GM10847 (cell line): ENCODE results near the gene PARL.

ENCODE experiments used
- POLR2A ChIP-seq: IDR thresholded peaks from 2 replicates; pipeline ENCODE4 v1.6.1; 2011; ENCODE audit not compliant: insufficient read length; ENCODE audit errors: extremely low read depth

Gene PARL

DNA sequence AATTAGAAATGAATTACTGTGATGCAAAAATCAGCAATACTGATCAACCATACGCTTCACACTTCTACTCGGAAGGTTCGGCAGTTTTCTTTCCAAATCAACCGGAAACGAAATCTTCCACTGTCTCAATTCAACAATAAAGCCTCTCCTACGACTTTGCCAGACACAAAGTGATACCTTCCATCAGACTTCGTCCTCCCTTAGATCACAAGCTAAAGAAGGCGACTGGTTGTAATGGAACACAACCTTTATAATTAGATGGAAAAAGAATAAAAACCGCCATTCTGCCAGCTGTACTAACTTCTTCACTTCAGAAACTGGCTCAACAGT, 618 bp downstream of the PARL start:
- no peak for TF ChIP-seq POLR2A

DNA sequence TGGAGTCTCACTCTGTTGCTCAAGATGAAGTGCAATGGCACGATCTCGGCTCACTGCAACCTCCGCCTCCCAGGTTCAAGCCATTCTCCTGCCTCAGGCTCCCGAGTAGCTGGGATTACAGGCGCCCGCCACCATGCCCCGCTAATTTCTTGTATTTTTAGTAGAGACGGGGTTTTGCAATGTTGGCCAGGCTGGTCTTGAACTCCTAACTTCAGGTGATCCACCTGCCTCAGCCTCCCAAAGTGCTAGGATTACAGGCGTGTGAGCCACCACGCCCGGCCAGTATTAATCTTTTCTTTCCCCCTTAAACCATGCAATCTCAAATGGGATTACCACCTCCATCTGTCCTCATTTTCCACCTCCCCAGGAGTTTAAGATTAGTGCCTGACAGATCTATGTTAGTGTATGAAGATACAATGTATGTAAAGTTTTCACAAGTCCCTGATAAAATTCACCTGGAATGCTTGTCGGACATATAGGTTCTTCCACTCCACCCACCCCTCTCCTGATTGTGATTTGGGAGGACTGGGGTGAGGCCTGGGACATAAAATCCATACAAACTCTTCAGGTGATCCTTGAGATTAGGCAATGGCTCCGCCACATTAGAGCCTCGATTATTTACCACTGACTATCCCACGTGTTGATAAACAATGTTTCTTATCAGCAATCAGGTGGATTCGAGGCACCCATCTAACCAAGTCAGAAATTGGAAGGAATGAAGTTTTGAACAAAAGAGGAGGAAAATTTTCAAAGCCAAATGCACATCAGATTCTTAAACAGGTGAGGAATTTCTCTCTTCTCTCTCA, 1.2 kb downstream of the PARL start:
- no peak for TF ChIP-seq POLR2A

DNA sequence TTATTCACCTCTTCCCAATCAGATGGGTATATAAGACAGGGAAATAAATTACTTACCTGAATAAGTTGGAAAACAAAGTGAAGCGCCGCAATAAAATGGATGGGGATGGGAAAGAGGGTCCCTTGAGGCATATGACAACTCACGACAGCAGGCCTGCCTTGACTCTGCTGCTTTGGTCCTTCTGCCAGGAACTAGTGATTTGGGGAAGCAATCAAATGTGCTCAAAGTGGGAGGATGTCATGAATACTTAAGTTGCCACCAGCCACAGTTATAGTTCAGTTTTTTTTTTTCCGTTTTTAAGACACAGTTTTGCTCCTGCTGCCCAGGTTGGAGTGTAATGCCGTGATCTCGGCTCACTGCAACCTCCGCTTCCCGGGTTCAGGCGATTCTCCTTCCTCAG, 4.6 kb downstream of the PARL start:
- no peak for TF ChIP-seq POLR2A

DNA sequence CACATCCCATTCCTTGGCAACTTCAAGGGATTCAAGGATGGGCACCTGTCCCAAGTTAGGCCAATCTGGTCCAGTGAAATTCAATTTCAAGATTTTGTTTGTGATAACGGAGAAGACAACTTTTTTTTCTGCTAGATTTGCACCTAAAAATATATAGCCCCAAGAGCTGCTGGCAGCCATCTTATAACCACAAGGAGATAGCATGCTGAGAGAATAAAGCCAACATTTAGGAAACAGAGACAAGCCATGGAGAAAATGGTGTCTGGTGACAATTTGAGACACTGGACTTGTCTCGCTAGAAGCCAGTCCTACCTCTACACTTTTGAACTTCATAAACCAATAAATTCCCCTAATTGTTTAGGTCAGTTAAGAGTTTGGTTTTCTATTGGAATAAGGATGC, 5.4 kb downstream of the PARL start:
- TF ChIP-seq POLR2A: no peak

DNA sequence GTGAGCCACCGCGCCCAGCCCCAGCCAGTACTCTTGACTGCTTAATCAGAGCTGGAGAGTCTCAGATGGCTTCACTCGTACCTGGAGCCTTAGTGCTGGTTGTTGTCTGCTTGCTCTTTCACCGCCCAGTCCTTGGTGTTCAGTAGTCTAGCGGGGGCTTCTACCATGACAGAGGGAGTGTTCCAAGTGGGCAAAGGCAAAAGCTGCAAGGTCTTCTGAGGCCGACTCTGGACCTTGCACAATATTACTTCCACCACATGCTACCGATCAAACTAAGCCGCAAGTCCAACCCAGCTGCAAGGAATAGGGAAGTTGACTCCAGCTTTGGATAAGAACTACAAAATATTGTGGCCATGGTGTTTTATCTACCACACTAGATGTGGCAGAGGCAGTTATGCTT, 6.6 kb downstream of the PARL start:
- no peak for TF ChIP-seq POLR2A

DNA sequence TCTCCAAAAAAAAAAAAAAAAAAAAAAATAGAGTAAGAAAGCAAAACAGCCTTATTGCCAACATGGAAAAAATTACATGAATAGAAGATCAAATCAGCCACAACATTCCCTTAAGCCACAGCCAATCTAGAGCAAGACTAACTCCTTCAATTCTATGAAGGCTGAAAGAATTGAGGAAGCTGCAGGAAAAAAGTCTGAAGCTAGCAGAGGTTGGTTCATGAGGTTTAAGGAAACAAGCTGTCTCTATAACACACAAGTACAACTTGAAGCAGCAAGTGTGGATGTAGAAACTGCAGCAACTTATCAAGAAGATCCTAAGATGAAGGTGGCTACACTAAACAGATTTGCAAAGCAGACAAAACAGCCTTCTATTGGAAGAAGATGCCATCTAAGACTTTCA, 9.3 kb downstream of the PARL start:
- TF ChIP-seq POLR2A: no peak

DNA sequence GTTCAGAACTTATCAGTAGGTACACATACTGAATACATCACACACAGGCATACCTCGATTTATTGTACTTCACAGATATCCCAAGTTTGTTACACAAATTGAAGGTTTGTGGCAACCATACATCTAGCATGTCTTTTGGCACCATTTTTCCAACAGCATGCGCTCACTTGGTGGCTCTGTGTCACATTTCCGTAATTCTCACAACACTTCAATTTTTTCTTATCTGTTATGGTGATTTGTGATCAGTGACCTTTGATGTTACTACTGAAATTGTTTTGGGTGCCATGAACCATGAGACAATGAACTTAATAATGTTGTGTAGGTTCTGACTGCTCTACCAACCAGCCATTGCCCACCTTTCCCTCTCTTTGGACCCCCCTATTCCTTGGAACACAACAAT, 10.8 kb downstream of the PARL start:
- TF ChIP-seq POLR2A: no peak

DNA sequence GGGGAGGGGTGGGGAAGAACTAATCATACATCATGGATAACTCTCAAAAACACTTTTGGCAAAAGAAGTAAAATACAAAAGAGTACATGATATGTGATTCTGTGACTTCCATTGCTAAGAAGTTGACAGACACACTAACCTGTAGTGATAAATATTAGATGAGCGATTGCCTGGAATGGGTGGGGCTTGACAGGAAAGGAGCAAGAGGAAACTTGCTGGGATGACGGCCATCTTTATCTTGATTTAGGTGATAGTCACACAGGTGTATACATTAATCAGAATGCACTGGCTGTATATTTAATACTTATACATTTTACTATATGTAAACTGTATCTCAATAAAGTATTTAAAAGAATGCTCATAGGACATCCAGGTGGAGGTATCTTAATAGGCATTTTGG, 13.1 kb downstream of the PARL start:
- TF ChIP-seq POLR2A: no peak

DNA sequence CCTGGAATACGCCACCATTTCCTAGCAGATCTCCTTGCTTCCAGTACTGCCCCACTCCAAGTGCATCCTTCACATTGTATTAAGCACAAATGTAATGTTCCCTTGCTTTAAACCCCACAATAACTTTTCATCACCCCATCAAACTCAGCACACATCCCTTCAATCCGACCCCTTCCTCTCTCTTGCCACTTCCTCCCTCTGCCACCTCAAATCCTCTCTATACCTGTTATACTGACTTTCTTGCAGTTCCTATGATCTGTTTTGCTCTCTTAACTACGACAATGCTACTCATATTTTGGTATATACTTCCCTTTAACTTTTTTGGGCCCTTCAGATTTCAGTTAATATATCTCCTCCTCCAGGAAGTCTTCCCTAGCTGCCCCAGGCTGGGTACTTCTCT, 14.1 kb downstream of the PARL start:
- TF ChIP-seq POLR2A: no peak

DNA sequence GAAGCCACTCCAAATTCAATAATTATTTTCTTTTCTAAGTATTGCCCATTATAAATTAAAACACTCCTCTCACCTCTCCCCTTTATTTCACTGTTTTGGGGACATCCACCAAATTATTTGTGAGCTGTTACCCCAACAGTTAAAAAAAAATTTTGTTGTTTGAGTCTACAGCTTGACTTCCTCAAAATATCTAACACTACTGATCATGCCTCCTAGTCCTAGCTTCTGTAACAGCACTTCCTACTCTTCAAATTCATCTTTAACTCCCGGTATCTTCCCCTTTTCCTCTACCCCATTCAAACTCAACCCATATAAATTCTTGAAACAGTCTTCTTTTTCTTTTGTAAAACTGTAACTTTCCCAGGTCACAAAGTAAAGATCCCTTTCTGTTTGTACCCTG, 15.9 kb downstream of the PARL start:
- no peak for TF ChIP-seq POLR2A

DNA sequence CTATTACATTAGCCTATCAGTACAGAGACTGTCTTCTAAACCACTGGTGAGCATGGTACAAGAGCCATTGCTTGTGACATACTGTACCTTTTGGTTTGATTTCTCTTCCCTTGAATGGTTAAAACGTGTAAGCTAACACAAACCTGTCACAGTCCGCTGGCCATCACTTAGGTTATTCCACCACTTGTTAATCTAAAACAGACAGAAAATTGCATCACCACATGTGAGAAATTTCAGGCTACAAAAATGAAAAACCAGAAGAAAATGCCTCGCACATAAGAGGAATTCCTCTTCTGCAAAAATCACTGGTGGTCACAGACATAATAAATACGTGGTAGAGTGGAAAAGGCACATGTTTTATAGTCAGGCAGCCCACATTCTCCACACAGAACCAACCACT, 22.1 kb downstream of the PARL start:
- TF ChIP-seq POLR2A: no peak

DNA sequence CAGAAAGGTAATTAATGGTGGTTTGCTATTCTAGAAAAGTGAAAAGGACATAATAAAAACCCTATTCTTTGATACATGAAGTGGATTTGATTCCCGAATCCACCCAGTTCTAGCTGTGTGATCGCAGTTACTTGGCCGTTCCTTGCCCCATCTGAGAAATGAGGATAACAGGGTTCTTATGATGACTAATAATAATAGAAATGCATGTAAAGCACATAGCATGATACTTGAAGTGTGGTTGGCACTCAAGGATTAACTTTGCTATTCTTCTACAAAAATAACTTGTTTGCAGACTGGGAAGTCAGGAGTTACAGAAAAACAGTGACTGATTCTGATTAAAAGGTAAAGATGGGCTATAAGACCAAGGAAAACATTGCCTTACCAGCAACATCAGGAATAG, 26.8 kb downstream of the PARL start:
- TF ChIP-seq POLR2A: no peak

DNA sequence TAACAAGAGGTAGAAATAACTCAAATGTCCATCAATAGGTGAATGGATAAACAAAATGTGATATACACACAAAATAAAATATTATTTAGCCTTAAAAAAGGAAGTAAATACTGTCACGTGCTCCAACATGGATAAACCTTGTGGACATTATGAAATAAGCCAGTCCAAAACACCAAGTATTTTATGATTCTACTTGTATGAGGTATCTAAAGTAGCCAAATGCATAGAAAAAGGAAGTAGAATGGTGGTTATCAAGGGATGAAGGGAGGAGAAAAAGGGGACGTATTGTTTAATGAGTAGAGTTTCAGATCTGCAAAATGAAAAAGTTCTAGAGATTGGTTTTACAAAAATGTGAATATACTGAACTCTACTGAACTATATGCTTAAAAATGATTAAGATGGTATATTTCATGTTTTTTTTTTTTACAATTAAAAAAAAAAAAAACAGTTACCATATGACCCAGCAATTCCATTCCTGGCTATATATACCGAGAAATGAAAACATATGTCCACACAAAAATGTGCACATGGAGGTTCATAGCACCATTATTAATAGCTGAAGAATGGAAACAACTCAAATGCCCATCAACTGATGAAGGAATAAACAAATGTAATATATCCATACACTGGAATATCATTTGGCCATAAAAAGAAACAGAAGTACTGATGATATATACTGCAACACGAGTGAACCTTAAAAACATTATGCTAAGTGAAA, 30.2 kb downstream of the PARL start:
- TF ChIP-seq POLR2A: no peak

DNA sequence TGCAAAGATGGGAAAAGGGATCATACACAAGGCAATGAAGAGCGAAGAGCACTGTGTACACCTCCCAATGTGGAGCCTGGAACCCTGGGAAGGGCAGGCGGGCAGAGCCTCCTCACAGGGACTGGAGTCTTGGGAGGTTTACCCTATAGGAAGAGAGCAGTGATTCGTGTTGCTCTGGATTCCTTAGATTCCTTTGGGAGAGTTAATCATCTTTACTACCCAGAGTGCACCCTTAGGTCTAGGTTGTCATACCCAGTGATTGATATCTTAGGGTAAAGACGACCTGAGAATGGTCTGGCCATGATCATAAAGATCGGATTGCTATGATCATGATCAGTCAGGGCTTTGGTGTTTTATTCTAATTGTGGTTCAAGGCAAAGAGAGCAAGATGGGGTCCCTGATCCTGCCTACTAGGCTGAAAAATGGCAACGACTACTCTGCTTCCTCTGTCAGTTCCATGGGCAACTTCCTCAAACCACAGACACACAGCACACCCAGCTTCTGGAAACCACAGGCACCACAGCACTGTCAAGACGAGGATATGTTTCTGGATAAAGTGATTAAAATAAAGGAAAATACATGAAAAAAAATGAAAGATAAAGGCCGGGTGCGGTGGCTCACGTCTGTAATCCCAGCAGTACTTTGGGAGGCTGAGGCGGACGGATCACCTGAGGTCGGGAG, 38.9 kb downstream of the PARL start:
- no peak for TF ChIP-seq POLR2A

DNA sequence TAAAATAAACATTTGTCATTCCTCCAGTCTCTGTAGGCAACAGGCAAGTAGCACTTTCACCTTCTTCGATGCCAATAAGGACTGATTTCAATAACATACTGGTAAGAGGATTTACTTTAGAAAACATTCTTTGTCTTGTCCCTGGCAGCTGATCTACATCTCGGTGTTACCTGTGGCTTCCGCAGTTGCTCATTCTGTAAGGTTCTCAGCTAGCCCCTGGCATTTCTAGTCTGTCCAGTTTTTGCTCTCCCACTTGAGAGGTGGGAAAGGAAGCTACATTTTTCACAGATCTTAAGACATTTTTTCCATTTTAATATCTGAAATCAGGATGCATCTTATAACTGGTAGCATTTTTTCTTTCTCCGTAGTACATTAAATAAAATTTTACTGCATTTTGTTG, 39.6 kb downstream of the PARL start:
- TF ChIP-seq POLR2A: no peak

DNA sequence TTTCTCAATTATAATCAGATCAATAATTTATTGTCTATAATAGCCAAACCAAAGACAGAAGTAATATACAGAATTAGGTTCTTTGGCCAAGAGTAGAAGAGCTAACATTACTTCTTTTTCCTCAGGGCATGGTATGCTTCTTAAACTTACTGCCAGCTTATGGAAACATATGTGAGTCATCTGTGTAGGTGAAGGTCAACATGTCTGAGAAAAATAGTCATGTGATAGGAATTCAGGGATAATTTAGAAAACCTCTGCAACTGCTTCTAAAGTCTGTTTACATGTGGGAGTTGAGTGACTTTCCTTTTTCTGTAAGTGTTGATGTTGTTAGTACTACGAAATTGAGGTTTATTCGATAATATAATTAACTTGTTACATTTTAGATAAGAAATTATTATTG, 40.1 kb downstream of the PARL start:
- no peak for TF ChIP-seq POLR2A
